ENCODE measurements around the gene SNF8.

The SNF8 gene

DNA sequence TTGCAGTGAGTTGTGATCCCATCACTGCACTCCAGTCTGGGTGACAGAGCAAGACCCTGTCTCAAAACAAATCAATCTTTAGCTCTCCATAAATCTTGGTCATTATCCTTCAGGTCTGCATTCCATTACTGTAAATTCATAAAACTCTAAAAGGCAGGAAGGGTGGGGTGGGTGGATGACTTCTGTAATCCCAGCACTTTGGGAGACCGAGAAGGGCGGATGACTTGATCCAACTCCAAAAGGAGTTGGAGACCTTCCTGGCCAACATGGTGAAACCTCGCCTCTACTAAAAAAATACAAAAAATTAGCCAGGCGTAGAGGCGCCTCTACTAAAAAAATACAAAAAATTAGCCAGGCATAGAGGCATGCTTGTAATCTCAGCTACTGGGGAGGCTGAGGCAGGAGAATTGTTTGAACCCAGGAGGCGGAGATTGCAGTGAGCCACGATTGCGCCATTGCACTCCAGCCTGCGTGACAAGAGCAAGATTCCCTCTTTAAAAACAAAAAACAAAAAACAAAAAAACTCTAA, 38.6 kb downstream of the SNF8 start:
- Mint-ChIP-seq H3K36me3 (ENCODE audit: low read depth) (peaks cover 1% of the 10 kb centered on the region), H3K4me1 (peaks cover 30% of the 10 kb centered on the region), H3K27me3 (ENCODE audit: low read depth) (no peaks in the 10 kb centered on the region), H3K9me3 (no peaks in the 10 kb centered on the region), H3K4me3 (peak overlapping the region; percentile 35 to 55 (median 44)), H3K27ac (peak overlapping the region in 1 of 3 experiments; percentile 49)
- TF ChIP-seq, protein P1, sequence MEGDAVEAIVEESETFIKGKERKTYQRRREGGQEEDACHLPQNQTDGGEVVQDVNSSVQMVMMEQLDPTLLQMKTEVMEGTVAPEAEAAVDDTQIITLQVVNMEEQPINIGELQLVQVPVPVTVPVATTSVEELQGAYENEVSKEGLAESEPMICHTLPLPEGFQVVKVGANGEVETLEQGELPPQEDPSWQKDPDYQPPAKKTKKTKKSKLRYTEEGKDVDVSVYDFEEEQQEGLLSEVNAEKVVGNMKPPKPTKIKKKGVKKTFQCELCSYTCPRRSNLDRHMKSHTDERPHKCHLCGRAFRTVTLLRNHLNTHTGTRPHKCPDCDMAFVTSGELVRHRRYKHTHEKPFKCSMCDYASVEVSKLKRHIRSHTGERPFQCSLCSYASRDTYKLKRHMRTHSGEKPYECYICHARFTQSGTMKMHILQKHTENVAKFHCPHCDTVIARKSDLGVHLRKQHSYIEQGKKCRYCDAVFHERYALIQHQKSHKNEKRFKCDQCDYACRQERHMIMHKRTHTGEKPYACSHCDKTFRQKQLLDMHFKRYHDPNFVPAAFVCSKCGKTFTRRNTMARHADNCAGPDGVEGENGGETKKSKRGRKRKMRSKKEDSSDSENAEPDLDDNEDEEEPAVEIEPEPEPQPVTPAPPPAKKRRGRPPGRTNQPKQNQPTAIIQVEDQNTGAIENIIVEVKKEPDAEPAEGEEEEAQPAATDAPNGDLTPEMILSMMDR (IDR thresholded peaks at IDR 0.05; ENCODE audit: unreplicated experiment in 3 of 3), result no peak

DNA sequence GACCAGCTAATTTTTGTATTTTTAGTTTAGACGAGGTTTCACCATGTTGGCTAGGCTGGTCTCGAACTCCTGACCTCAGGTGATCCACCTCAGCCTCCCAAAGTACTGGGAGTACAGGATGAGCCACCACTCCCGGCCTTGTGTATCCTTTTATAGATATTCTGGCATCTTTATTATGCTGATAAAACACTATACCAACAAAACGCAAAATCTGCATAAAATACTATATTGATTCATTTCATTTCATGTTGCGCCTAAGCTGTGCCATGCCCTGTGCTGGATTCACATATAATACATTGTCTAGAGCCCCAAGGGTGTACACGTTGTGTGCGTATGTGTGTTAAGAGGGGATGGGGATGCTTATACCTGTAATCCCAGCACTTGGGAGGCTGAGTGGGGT, 40.2 kb downstream of the SNF8 start:
- Mint-ChIP-seq H3K9me3 (no peaks in the 10 kb centered on the region), H3K27ac (no peak overlapping the region), H3K36me3 (ENCODE audit: low read depth) (no peaks in the 10 kb centered on the region), H3K27me3 (ENCODE audit: low read depth) (no peaks in the 10 kb centered on the region), H3K4me3 (peak overlapping the region in 1 of 3 experiments; percentile 23), H3K4me1 (peaks cover 13% of the 10 kb centered on the region)
- TF ChIP-seq, protein P1 (IDR thresholded peaks at IDR 0.05; ENCODE audit: unreplicated experiment in 3 of 3), result no peak

DNA sequence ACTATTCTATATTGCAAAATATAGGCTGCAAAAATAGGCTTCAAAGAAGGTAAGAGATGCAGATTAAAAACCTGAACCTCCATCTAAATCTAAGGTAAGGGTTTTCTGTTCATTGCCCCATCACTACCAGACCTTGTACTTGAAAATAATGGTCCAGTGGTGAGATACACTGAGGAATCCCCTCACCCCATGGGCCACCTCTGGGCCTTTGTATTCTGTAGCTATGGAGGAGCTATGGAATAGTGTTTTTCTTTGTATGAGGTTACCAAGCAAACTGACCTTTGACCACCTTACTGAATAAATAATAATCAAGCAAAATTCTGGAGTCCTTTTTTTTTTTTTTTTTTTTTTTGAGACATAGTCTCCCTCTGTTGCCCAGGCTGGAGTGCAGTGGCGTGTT, 41.2 kb downstream of the SNF8 start:
- Mint-ChIP-seq H3K36me3 (ENCODE audit: low read depth) (no peaks in the 10 kb centered on the region), H3K9me3 (no peaks in the 10 kb centered on the region), H3K4me3 (no peak overlapping the region), H3K27me3 (ENCODE audit: low read depth) (no peaks in the 10 kb centered on the region), H3K27ac (no peak overlapping the region), H3K4me1 (peaks cover 8% of the 10 kb centered on the region)
- TF ChIP-seq, protein P1 (IDR thresholded peaks at IDR 0.05; ENCODE audit: unreplicated experiment in 3 of 3), result no peak

DNA sequence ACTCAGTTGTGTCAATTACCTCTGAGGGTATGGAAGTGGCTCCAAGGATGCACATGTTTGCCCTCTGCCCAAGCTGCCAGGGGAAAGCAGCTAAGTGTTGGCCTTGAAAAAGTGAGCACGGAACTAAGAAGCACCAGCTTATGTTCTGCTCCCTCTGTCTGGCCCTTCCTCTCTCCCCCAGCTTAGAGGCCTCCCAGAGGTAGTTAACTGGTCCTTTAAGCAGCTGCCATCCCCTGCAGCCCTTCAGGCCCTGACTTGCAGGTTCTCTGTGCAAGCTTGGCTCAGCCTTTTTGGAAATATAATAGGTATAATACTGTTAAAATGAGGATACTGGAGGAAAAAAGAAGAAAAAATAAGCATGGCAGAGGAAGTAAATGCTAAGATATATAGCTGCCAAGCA, 43.4 kb downstream of the SNF8 start:
- H3K9me3 Mint-ChIP-seq, result no peaks in the 10 kb centered on the region
- no peaks in the 10 kb centered on the region for H3K4me1 Mint-ChIP-seq
- no peak overlapping the region for H3K27ac Mint-ChIP-seq
- TF ChIP-seq, protein P1 (IDR thresholded peaks at IDR 0.05; ENCODE audit: unreplicated experiment in 3 of 3), result no peak
- no peak overlapping the region for H3K4me3 Mint-ChIP-seq
- peaks cover 3% of the 10 kb centered on the region for H3K36me3 Mint-ChIP-seq (ENCODE audit: low read depth)
- no peaks in the 10 kb centered on the region for H3K27me3 Mint-ChIP-seq (ENCODE audit: low read depth)

DNA sequence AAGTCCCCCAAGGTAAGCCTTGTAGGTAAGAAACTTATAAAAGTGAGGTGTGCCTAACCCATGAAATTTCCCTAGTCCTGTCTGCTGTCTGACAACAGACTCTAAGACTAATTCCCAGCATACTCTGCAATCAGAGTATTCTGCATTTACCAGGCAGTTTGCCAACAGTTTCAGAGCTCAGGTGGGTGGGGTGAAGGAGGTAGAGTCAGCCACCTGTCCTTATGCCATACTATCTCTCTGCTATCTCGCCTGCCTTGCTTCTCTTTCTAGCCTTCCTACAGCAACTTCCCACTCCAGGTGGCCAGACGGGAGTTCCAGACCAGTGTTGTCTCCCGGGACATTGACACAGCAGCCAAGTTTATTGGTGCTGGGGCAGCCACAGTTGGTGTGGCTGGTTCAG, 49.8 kb downstream of the SNF8 start:
- peaks cover 7% of the 10 kb centered on the region for H3K36me3 Mint-ChIP-seq (ENCODE audit: low read depth)
- H3K4me1 Mint-ChIP-seq, result peaks cover 17% of the 10 kb centered on the region
- H3K27me3 Mint-ChIP-seq (ENCODE audit: low read depth), result no peaks in the 10 kb centered on the region
- TF ChIP-seq, protein P1 (IDR thresholded peaks at IDR 0.05; ENCODE audit: unreplicated experiment in 3 of 3), result no peak
- H3K4me3 Mint-ChIP-seq, result peak overlapping the region; percentile 61 to 72 (median 65)
- H3K9me3 Mint-ChIP-seq, result no peaks in the 10 kb centered on the region
- no peak overlapping the region for H3K27ac Mint-ChIP-seq

All from nephron (organoid).